ENCODE data around the gene ZNF91.
"Not testable (repeated sequence)": the region's sequence is repeated elsewhere in the genome, so short reads cannot be mapped to it uniquely, and the experiment has no call there.

The ZNF91 gene

GRCh38 chr19:23321953-23322549 is 73.2 kb downstream of the ZNF91 start:
- Histone ChIP-seq H3K4me2 (no peak overlapping the region), H3K4me3 (no peak overlapping the region), H3K9ac (no peak overlapping the region)

GRCh38 chr19:23321403-23321802 is 73.9 kb downstream of the ZNF91 start:
- not testable (repeated sequence) for H3K9me3 ChIP-seq, H3K9ac ChIP-seq, H3K4me2 ChIP-seq, H3K27ac ChIP-seq, H3K4me1 ChIP-seq, H3K27me3 ChIP-seq, H3K4me3 ChIP-seq, H4K20me1 ChIP-seq
- peaks cover 14% of the 10 kb centered on the region for H3K36me3 ChIP-seq

More at GRCh38 chr19:23321953-23322549, 73.2 kb downstream of the ZNF91 start:
- Histone ChIP-seq H3K9me3 (no peaks in the 10 kb centered on the region), H3K27me3 (peaks cover 8% of the 10 kb centered on the region; the same call in 1 of the 2 replicates), H4K20me1 (0 out of 2 replicates have a peak, but pooled peaks cover 8% of the 10 kb centered on the region), H3K4me1 (no peaks in the 10 kb centered on the region), H3K27ac (no peak overlapping the region), H3K36me3 (peaks cover 16% of the 10 kb centered on the region)
- 0 out of 2 replicates have a peak, but pooled peaks have one; percentile 48 for TF ChIP-seq Cebpa-rat (IDR thresholded peaks at IDR 0.05)

- H3K27ac ChIP-seq, H3K27me3 ChIP-seq, H3K4me3 ChIP-seq, H3K4me1 ChIP-seq, H4K20me1 ChIP-seq, H3K9ac ChIP-seq, H3K9me3 ChIP-seq, H3K36me3 ChIP-seq, H3K4me2 ChIP-seq: not testable (repeated sequence)
- TF ChIP-seq Cebpa-rat (IDR thresholded peaks at IDR 0.05): 0 out of 2 replicates have a peak, but pooled peaks have one; percentile 9
Measured at GRCh38 chr19:23319571-23319970, 75.7 kb downstream of the ZNF91 start.

- H3K27me3 ChIP-seq, H3K9me3 ChIP-seq, H3K9ac ChIP-seq, H3K4me2 ChIP-seq, H3K4me3 ChIP-seq, H3K27ac ChIP-seq, H4K20me1 ChIP-seq, H3K4me1 ChIP-seq, H3K36me3 ChIP-seq: not testable (repeated sequence)
Measured at GRCh38 chr19:23318941-23319340, 76.3 kb downstream of the ZNF91 start.

GRCh38 chr19:23318143-23318542 is 77.1 kb downstream of the ZNF91 start:
- no peaks in the 10 kb centered on the region for H3K9me3 ChIP-seq
- no peak overlapping the region for H3K4me2 ChIP-seq
- no peaks in the 10 kb centered on the region for H4K20me1 ChIP-seq
- H3K4me3 ChIP-seq: no peak overlapping the region
- no peak for TF ChIP-seq Cebpa-rat (IDR thresholded peaks at IDR 0.05)
- no peak overlapping the region for H3K9ac ChIP-seq
- H3K27me3 ChIP-seq: no peaks in the 10 kb centered on the region; the same call in 1 of the 2 replicates
- no peaks in the 10 kb centered on the region for H3K4me1 ChIP-seq
- H3K27ac ChIP-seq: no peak overlapping the region
- H3K36me3 ChIP-seq: no peaks in the 10 kb centered on the region

GRCh38 chr19:23315286-23315685 is 80.0 kb downstream of the ZNF91 start:
- no peak for TF ChIP-seq Cebpa-rat (IDR thresholded peaks at IDR 0.05)
- no peak overlapping the region for H3K4me2 ChIP-seq
- no peaks in the 10 kb centered on the region for H3K27me3 ChIP-seq
- H3K9ac ChIP-seq: no peak overlapping the region
- no peaks in the 10 kb centered on the region for H3K36me3 ChIP-seq
- H3K4me1 ChIP-seq: no peaks in the 10 kb centered on the region
- no peak overlapping the region for H3K4me3 ChIP-seq
- no peaks in the 10 kb centered on the region for H3K9me3 ChIP-seq
- no peak overlapping the region for H3K27ac ChIP-seq
- H4K20me1 ChIP-seq: no peaks in the 10 kb centered on the region

GRCh38 chr19:23314505-23315251 is 80.6 kb downstream of the ZNF91 start:
- Histone ChIP-seq H3K9me3 (no peaks in the 10 kb centered on the region), H3K4me1 (no peaks in the 10 kb centered on the region), H3K27ac (no peak overlapping the region), H4K20me1 (no peaks in the 10 kb centered on the region), H3K9ac (no peak overlapping the region), H3K4me3 (no peak overlapping the region), H3K4me2 (no peak overlapping the region), H3K27me3 (no peaks in the 10 kb centered on the region), H3K36me3 (no peaks in the 10 kb centered on the region)
- TF ChIP-seq Cebpa-rat (IDR thresholded peaks at IDR 0.05): no peak

- Histone ChIP-seq H3K4me3 (no peak overlapping the region), H3K4me2 (no peak overlapping the region), H4K20me1 (no peaks in the 10 kb centered on the region), H3K4me1 (no peaks in the 10 kb centered on the region), H3K27ac (no peak overlapping the region), H3K9me3 (no peaks in the 10 kb centered on the region), H3K36me3 (no peaks in the 10 kb centered on the region), H3K27me3 (no peaks in the 10 kb centered on the region), H3K9ac (no peak overlapping the region)
- TF ChIP-seq Cebpa-rat (IDR thresholded peaks at IDR 0.05): no peak
Measured at GRCh38 chr19:23313196-23313595, 82.1 kb downstream of the ZNF91 start.

GRCh38 chr19:23312515-23312914 is 82.8 kb downstream of the ZNF91 start:
- H3K4me3 ChIP-seq: no peak overlapping the region
- no peak overlapping the region for H3K4me2 ChIP-seq
- H4K20me1 ChIP-seq: no peaks in the 10 kb centered on the region
- H3K4me1 ChIP-seq: no peaks in the 10 kb centered on the region
- no peaks in the 10 kb centered on the region for H3K27me3 ChIP-seq
- H3K9ac ChIP-seq: no peak overlapping the region
- no peak for TF ChIP-seq Cebpa-rat (IDR thresholded peaks at IDR 0.05)
- H3K9me3 ChIP-seq: no peaks in the 10 kb centered on the region
- no peaks in the 10 kb centered on the region for H3K36me3 ChIP-seq
- H3K27ac ChIP-seq: no peak overlapping the region

GRCh38 chr19:23311551-23311950 is 83.7 kb downstream of the ZNF91 start:
- H3K9me3 ChIP-seq: no peaks in the 10 kb centered on the region
- TF ChIP-seq Cebpa-rat (IDR thresholded peaks at IDR 0.05): no peak

More at GRCh38 chr19:23311551-23311950, 83.7 kb downstream of the ZNF91 start:
- Histone ChIP-seq H3K4me1 (no peaks in the 10 kb centered on the region), H3K27me3 (no peaks in the 10 kb centered on the region), H3K4me3 (no peak overlapping the region), H3K4me2 (no peak overlapping the region), H3K27ac (no peak overlapping the region), H3K9ac (no peak overlapping the region), H3K36me3 (no peaks in the 10 kb centered on the region), H4K20me1 (no peaks in the 10 kb centered on the region)
